ENCODE results near the gene IQGAP2. TPM values are rescaled to one million over a fixed set of nuclear protein-coding genes. Genes with fewer than 3 reads are reported as not detected.
"Not testable (repeated sequence)": the region's sequence is repeated elsewhere in the genome, so short reads cannot be mapped to it uniquely, and the experiment has no call there.

Gene IQGAP2
- total RNA-seq, 1 donor from 2014 or later: 4.0 TPM

- no peaks in the 10 kb centered on the region for H3K36me3 ChIP-seq (ENCODE audit: control insufficient read depth, insufficient read depth, low read length)
- no peak overlapping the region for H3K4me3 ChIP-seq (ENCODE audit: low read depth, low read length)
- DNase-seq (ENCODE audit: low read depth): no peak
- no peak for TF ChIP-seq CTCF (IDR thresholded peaks at IDR 0.05; ENCODE audit: insufficient read depth, low read length, poor library complexity, severe bottlenecking)
- H3K27me3 ChIP-seq (ENCODE audit: control insufficient read depth, insufficient read depth, low read length): no peaks in the 10 kb centered on the region
These were observed 145.6 kb downstream of the IQGAP2 start for GRCh38 chr5:76548525-76549229.

GRCh38 chr5:76550881-76551280 lies 147.8 kb downstream of the IQGAP2 start:
- not testable (repeated sequence) for H3K36me3 ChIP-seq (ENCODE audit: control insufficient read depth, insufficient read depth, low read length); DNase-seq (ENCODE audit: low read depth)

GRCh38 chr5:76552546-76552945 lies 149.5 kb downstream of the IQGAP2 start:
- Histone ChIP-seq H3K27me3 (ENCODE audit: control insufficient read depth, insufficient read depth, low read length) (no peaks in the 10 kb centered on the region), H3K36me3 (ENCODE audit: control insufficient read depth, insufficient read depth, low read length) (no peaks in the 10 kb centered on the region), H3K4me3 (ENCODE audit: low read depth, low read length) (no peak overlapping the region)
- no peak for DNase-seq (ENCODE audit: low read depth)
- no peak for TF ChIP-seq CTCF (IDR thresholded peaks at IDR 0.05; ENCODE audit: insufficient read depth, low read length, poor library complexity, severe bottlenecking)

More at GRCh38 chr5:76550881-76551280, 147.8 kb downstream of the IQGAP2 start:
- H3K27me3 ChIP-seq (ENCODE audit: control insufficient read depth, insufficient read depth, low read length); H3K4me3 ChIP-seq (ENCODE audit: low read depth, low read length): not testable (repeated sequence)

GRCh38 chr5:76553251-76553650 lies 150.2 kb downstream of the IQGAP2 start:
- Histone ChIP-seq H3K4me3 (ENCODE audit: low read depth, low read length) (no peak overlapping the region), H3K36me3 (ENCODE audit: control insufficient read depth, insufficient read depth, low read length) (no peaks in the 10 kb centered on the region), H3K27me3 (ENCODE audit: control insufficient read depth, insufficient read depth, low read length) (no peaks in the 10 kb centered on the region)
- DNase-seq (ENCODE audit: low read depth): no peak
- no peak for TF ChIP-seq CTCF (IDR thresholded peaks at IDR 0.05; ENCODE audit: insufficient read depth, low read length, poor library complexity, severe bottlenecking)

- no peak for TF ChIP-seq CTCF (IDR thresholded peaks at IDR 0.05; ENCODE audit: insufficient read depth, low read length, poor library complexity, severe bottlenecking)
- H3K4me3 ChIP-seq (ENCODE audit: low read depth, low read length): no peak overlapping the region
- H3K36me3 ChIP-seq (ENCODE audit: control insufficient read depth, insufficient read depth, low read length): no peaks in the 10 kb centered on the region
- H3K27me3 ChIP-seq (ENCODE audit: control insufficient read depth, insufficient read depth, low read length): no peaks in the 10 kb centered on the region
- DNase-seq (ENCODE audit: low read depth): no peak
These were observed 152.0 kb downstream of the IQGAP2 start for GRCh38 chr5:76555114-76555513.

- TF ChIP-seq CTCF (IDR thresholded peaks at IDR 0.05; ENCODE audit: insufficient read depth, low read length, poor library complexity, severe bottlenecking): no peak
- DNase-seq (ENCODE audit: low read depth): no peak
- Histone ChIP-seq H3K4me3 (ENCODE audit: low read depth, low read length) (no peak overlapping the region), H3K27me3 (ENCODE audit: control insufficient read depth, insufficient read depth, low read length) (no peaks in the 10 kb centered on the region), H3K36me3 (ENCODE audit: control insufficient read depth, insufficient read depth, low read length) (no peaks in the 10 kb centered on the region)
These were observed 152.6 kb downstream of the IQGAP2 start for GRCh38 chr5:76555717-76556116.

All from kidney epithelial cell (primary cell).